Endothelial cell (in vitro differentiated cells): ENCODE results near the gene TCERG1L. TPM values are rescaled to one million over a fixed set of nuclear protein-coding genes. Genes with fewer than 3 reads are reported as not detected.

Experiments
- DNase-seq: peaks from one replicate; pipeline ENCODE4 v3.0.0; 2021; ENCODE audit warnings: low spot score
- H3K27ac Mint-ChIP-seq: one replicate; pipeline ENCODE4 v1.8.0; 2021; ENCODE audit warnings: mixed read lengths, inconsistent platforms; ENCODE audit not compliant: unreplicated experiment
- H3K27me3 Mint-ChIP-seq: one replicate; pipeline ENCODE4 v1.8.0; 2021; ENCODE audit warnings: mild to moderate bottlenecking, moderate library complexity, mixed read lengths, inconsistent platforms; ENCODE audit not compliant: unreplicated experiment
- H3K36me3 Mint-ChIP-seq: one replicate; pipeline ENCODE4 v1.8.0; 2021; ENCODE audit warnings: mild to moderate bottlenecking, low read depth, mixed read lengths, inconsistent platforms; ENCODE audit not compliant: unreplicated experiment
- H3K4me1 Mint-ChIP-seq: one replicate; pipeline ENCODE4 v1.8.0; 2021; ENCODE audit warnings: mild to moderate bottlenecking, mixed read lengths, inconsistent platforms; ENCODE audit not compliant: unreplicated experiment
- H3K4me3 Mint-ChIP-seq: one replicate; pipeline ENCODE4 v1.8.0; 2021; ENCODE audit warnings: mild to moderate bottlenecking, mixed read lengths, inconsistent platforms; ENCODE audit not compliant: unreplicated experiment
- H3K9me3 Mint-ChIP-seq: one replicate; pipeline ENCODE4 v1.8.0; 2021; ENCODE audit warnings: mixed read lengths, inconsistent platforms; ENCODE audit not compliant: unreplicated experiment
- total RNA-seq: library from RNA; stranded (reverse); fragmentation: NEBNext Ultra II Directional; extraction: Animal tissue kit (Norgen Biotek cat#: 25700); gene quantifications from one replicate; pipeline ENCODE4 v1.2.1, GENCODE V29; 2021; ENCODE audit not compliant: unreplicated experiment
- TF ChIP-seq, protein P1 (sequence below): fragments of 200-600 bp; sonication (generic); IDR thresholded peaks from one replicate; pipeline ENCODE4 v1.5.0; 2021; ENCODE audit warnings: antibody characterized with exemption; ENCODE audit not compliant: unreplicated experiment

The TCERG1L gene
- total RNA-seq, 1 donor from 2014 or later: not detected

DNA sequence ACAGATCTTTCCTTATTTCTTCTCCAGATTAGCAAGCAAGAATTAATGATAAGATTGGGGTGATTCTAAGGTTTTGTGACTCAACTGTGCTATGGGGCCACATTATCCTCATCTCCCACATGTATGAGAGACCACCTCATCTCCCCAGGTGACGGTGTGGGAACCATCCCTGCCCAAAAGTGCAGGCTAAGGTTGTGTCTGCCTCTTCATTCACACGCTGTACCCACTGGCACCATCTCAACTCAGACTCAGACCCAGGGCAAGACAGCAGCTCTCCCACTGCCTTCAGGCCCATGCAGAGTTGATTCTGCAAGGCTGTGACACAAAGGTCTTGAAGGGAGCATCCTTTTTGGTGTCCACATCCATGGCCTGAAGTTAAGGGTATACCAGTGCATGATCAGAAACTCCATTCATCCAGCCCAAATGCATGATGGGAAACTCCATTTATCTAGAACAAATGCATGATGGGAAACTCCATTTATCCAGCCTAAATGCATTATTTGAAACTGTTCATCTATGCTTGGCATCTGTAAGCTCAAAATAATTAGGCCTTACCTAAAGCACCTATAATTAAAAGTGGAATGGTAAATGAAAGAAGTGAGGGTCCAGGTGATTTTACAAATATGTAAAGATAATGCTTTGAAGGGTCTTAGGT is 99.4 kb downstream of the TCERG1L start:
- no peak overlapping the region for H3K4me3 Mint-ChIP-seq
- TF ChIP-seq, protein P1, sequence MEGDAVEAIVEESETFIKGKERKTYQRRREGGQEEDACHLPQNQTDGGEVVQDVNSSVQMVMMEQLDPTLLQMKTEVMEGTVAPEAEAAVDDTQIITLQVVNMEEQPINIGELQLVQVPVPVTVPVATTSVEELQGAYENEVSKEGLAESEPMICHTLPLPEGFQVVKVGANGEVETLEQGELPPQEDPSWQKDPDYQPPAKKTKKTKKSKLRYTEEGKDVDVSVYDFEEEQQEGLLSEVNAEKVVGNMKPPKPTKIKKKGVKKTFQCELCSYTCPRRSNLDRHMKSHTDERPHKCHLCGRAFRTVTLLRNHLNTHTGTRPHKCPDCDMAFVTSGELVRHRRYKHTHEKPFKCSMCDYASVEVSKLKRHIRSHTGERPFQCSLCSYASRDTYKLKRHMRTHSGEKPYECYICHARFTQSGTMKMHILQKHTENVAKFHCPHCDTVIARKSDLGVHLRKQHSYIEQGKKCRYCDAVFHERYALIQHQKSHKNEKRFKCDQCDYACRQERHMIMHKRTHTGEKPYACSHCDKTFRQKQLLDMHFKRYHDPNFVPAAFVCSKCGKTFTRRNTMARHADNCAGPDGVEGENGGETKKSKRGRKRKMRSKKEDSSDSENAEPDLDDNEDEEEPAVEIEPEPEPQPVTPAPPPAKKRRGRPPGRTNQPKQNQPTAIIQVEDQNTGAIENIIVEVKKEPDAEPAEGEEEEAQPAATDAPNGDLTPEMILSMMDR: no peak
- H3K9me3 Mint-ChIP-seq: peaks cover 33% of the 10 kb centered on the region
- H3K4me1 Mint-ChIP-seq: no peaks in the 10 kb centered on the region
- peaks cover 6% of the 10 kb centered on the region for H3K27me3 Mint-ChIP-seq
- H3K27ac Mint-ChIP-seq: no peak overlapping the region
- H3K36me3 Mint-ChIP-seq: peaks cover 10% of the 10 kb centered on the region
- no peak for DNase-seq

DNA sequence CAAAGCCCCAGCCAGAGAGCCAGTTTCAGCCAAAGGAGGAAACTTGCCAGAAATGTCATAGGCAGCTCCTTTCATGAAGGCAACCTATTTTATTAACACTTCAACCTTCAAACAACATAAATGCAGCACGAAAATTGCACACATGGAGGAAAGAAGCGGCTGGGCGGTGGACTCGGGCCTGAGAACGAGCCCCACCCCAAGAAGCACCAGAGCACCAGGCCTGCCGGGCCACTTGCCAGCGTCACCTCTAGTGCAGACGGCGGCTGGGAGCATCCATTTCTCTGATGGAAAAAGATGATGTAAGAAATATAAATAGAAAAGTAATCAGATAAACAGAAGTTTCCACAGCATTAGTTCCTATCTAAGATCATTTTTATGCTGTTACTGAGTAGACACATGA is 100.0 kb downstream of the TCERG1L start:
- Mint-ChIP-seq H3K9me3 (peaks cover 33% of the 10 kb centered on the region), H3K36me3 (peaks cover 10% of the 10 kb centered on the region), H3K4me1 (no peaks in the 10 kb centered on the region), H3K4me3 (no peak overlapping the region), H3K27ac (no peak overlapping the region), H3K27me3 (peaks cover 8% of the 10 kb centered on the region)
- TF ChIP-seq, protein P1: no peak
- no peak for DNase-seq

DNA sequence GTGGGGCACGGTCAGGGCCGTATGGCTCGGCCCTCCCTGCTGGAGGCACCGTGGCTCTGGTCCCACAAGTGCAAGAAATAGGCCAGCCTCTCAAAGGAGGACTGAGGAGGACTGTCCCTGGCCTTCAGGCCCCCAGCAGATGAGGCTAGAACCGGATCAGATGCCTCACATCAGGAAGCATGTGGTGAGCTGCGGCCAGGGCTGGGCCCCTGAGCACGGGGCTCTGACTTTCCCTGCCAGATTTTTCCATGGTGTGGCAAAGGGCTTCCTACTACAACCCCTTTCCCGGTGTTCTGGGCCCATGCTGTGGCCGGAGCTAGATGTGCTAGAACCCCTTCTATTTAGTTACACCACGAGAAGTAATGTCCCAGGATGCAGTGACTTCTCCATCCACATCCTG is 100.4 kb downstream of the TCERG1L start:
- TF ChIP-seq, protein P1: no peak
- DNase-seq: no peak

GRCh38 chr10:131210181-131210580 is 101.3 kb downstream of the TCERG1L start:
- Mint-ChIP-seq H3K9me3 (peaks cover 28% of the 10 kb centered on the region), H3K27ac (no peak overlapping the region), H3K27me3 (peaks cover 8% of the 10 kb centered on the region), H3K36me3 (peaks cover 4% of the 10 kb centered on the region), H3K4me1 (no peaks in the 10 kb centered on the region), H3K4me3 (no peak overlapping the region)
- TF ChIP-seq, protein P1: no peak
- no peak for DNase-seq

More for the DNA sequence above, 100.4 kb downstream of the TCERG1L start:
- Mint-ChIP-seq H3K9me3 (peaks cover 33% of the 10 kb centered on the region), H3K4me3 (no peak overlapping the region), H3K4me1 (no peaks in the 10 kb centered on the region), H3K36me3 (peaks cover 7% of the 10 kb centered on the region), H3K27me3 (peaks cover 8% of the 10 kb centered on the region), H3K27ac (no peak overlapping the region)
